Measurements from ENCODE around the gene C2orf92.

DNA sequence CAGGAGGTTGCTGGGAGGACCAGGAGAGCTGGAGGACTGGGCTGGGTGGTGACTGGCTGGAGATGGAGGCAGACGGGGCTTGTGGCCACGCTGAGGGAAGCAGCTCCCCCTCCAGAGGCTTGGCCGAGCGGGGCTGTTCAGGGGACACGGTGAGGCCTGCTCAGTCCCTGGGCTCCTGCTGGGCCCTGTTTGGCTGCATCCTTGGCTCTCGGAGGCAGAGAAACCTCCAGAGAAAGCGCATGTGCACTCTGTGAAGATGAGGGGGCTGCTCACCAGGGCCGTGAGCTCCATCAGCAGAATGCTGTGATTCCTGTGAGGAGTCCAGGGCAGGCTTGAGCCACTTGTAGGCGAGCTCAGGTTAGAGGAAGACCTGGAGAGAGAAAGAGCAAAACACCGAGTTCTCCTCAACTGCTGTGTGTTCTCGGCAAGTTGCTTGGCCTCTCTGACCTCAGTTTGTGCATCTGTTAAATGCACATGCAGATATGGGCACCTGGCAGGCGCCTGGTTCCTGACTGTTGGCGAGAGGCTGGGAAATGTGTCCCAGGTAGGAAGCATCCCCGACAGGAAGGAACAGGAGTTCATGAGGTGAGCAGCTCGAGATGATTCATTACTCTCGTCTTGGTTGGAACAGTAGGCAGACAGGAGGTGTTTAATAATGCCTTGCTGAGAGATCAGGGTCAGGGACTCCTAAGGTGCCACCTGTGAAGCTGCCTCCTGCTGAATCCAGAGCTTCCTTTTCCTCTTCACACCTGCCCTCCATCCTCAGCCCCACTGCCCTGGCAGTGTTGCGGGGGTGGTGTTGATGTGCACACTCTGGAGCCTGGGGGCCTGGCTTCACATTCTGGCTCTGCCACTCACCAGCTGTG is 44.8 kb downstream of the C2orf92 start:
- TF ChIP-seq, protein P1, sequence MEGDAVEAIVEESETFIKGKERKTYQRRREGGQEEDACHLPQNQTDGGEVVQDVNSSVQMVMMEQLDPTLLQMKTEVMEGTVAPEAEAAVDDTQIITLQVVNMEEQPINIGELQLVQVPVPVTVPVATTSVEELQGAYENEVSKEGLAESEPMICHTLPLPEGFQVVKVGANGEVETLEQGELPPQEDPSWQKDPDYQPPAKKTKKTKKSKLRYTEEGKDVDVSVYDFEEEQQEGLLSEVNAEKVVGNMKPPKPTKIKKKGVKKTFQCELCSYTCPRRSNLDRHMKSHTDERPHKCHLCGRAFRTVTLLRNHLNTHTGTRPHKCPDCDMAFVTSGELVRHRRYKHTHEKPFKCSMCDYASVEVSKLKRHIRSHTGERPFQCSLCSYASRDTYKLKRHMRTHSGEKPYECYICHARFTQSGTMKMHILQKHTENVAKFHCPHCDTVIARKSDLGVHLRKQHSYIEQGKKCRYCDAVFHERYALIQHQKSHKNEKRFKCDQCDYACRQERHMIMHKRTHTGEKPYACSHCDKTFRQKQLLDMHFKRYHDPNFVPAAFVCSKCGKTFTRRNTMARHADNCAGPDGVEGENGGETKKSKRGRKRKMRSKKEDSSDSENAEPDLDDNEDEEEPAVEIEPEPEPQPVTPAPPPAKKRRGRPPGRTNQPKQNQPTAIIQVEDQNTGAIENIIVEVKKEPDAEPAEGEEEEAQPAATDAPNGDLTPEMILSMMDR (conservative IDR thresholded peaks at IDR 0.05) = no peak
- no peak for TF ChIP-seq ZFX (IDR thresholded peaks at IDR 0.05)

All from C4-2B (cell line).